Aorta (tissue), 5 donors: ENCODE measurements around the gene KIF1B. TPM values are rescaled to one million over a fixed set of nuclear protein-coding genes. Genes with fewer than 3 reads are reported as not detected.

Experiments
- ATAC-seq: fragments of 200-7000 bp; cut with Tn5 transposase; one replicate; pipeline ENCODE4 v1.9.1; 2022; ENCODE audit warnings: moderate library complexity; ENCODE audit not compliant: low FRiP score
- DNase-seq, 2 donors: peaks; one replicate each; pipeline ENCODE4 v3.0.0-alpha.2; 2020
- H3K27ac ChIP-seq, 2 donors: one replicate each; pipeline ENCODE4 v1.5.1; 2013; ENCODE audit warnings: low read length in 2 of 2, mild to moderate bottlenecking in 2 of 2, moderate library complexity in 2 of 2, control low read depth in 1 of 2, inconsistent platforms in 1 of 2, low read depth in 1 of 2
- H3K27me3 ChIP-seq, 2 donors: one replicate each; pipeline ENCODE4 v1.6.1; 2013; ENCODE audit warnings: control low read depth in 1 of 2, low read length in 1 of 2, mild to moderate bottlenecking in 1 of 2, moderate library complexity in 1 of 2; ENCODE audit not compliant: insufficient read depth in 2 of 2, control insufficient read depth in 1 of 2
- H3K36me3 ChIP-seq, 2 donors: one replicate each; pipeline ENCODE4 v1.6.1; 2013; ENCODE audit warnings: control low read depth in 1 of 2, low read length in 1 of 2, mild to moderate bottlenecking in 1 of 2; ENCODE audit not compliant: insufficient read depth in 2 of 2, control insufficient read depth in 1 of 2
- H3K4me1 ChIP-seq, 2 donors: one replicate each; pipeline ENCODE4 v1.6.1; 2013; ENCODE audit warnings: low read length in 2 of 2, control low read depth in 1 of 2, mild to moderate bottlenecking in 1 of 2, moderate library complexity in 1 of 2; ENCODE audit not compliant: insufficient read depth in 2 of 2, control insufficient read depth in 1 of 2
- H3K4me3 ChIP-seq, 2 donors: one replicate each; pipeline ENCODE4 v1.5.1; 2013; ENCODE audit warnings: low read length in 2 of 2, control low read depth in 1 of 2, mild to moderate bottlenecking in 1 of 2
- H3K9me3 ChIP-seq: one replicate; pipeline ENCODE4 v1.6.1; 2013; ENCODE audit warnings: mild to moderate bottlenecking, low read length; ENCODE audit not compliant: control insufficient read depth
- WGBS, 2 donors: extraction: QIAGEN DNeasy Blood & Tissue Kit; methylation state at CpG; one replicate each; pipeline ENCODE4 v1.1.7; 2013; 5-methylcytosine and 5-hydroxymethylcytosine counted together
- intact Hi-C, 2 donors: fragments of 100-400 bp; cut with DNase I; formaldehyde crosslinking; loops; one replicate each; pipeline versions ENCODE4 v1.14.2 to v1.15.0; 2022
- long read RNA-seq, 2 donors: library from polyadenylated mRNA; unstranded; transcript quantifications; one replicate each; pipeline ENCODE4 v2.0.0, GENCODE V29; 2020 to 2021
- polyA plus RNA-seq, 2 donors: library from polyadenylated mRNA; stranded (reverse); fragments of 200-250 nt; gene quantifications; one replicate each; pipeline ENCODE4 v1.2.3, GENCODE V29; 2013
- total RNA-seq, 2 donors: library from RNA; stranded (reverse); fragmentation: NEBNext Ultra II Directional; extraction: Animal tissue kit (Norgen Biotek cat#: 25700); gene quantifications; one replicate each; pipeline ENCODE4 v1.2.1, GENCODE V29; 2021
- donor health status: healthy with polysubstance abuse.
- donor health status: Bipolar disorder and iron deficiency.
- donor health status: DM: no; HTN: no; CAD: no.
- donor health status: DM: no; HTN: no; CAD: no.
- donor health status: DM: yes; HTN: yes; CAD: no.

KIF1B gene, protein sequence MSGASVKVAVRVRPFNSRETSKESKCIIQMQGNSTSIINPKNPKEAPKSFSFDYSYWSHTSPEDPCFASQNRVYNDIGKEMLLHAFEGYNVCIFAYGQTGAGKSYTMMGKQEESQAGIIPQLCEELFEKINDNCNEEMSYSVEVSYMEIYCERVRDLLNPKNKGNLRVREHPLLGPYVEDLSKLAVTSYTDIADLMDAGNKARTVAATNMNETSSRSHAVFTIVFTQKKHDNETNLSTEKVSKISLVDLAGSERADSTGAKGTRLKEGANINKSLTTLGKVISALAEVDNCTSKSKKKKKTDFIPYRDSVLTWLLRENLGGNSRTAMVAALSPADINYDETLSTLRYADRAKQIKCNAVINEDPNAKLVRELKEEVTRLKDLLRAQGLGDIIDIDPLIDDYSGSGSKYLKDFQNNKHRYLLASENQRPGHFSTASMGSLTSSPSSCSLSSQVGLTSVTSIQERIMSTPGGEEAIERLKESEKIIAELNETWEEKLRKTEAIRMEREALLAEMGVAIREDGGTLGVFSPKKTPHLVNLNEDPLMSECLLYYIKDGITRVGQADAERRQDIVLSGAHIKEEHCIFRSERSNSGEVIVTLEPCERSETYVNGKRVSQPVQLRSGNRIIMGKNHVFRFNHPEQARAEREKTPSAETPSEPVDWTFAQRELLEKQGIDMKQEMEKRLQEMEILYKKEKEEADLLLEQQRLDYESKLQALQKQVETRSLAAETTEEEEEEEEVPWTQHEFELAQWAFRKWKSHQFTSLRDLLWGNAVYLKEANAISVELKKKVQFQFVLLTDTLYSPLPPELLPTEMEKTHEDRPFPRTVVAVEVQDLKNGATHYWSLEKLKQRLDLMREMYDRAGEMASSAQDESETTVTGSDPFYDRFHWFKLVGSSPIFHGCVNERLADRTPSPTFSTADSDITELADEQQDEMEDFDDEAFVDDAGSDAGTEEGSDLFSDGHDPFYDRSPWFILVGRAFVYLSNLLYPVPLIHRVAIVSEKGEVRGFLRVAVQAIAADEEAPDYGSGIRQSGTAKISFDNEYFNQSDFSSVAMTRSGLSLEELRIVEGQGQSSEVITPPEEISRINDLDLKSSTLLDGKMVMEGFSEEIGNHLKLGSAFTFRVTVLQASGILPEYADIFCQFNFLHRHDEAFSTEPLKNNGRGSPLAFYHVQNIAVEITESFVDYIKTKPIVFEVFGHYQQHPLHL (N-terminal part only)
- total RNA-seq: 10 to 100 TPM; 60.0 to 67.6 TPM
- polyA plus RNA-seq: 10 to 100 TPM in 1 of 2 donors, 1 to 10 TPM in 1; 7.4 to 10.2 TPM
- long read RNA-seq, donor 1, full-length matches to known transcripts: 1 of 23 reads
- long read RNA-seq, donor 1, partial matches to known transcripts: 6 of 23 reads
- long read RNA-seq, donor 1, other reads (novel, unspliced or antisense): 16 of 23 reads
- long read RNA-seq, donor 2, full-length matches to known transcripts: 10 of 26 reads
- long read RNA-seq, donor 2, partial matches to known transcripts: 8 of 26 reads
- long read RNA-seq, donor 2, other reads (novel, unspliced or antisense): 8 of 26 reads

DNA sequence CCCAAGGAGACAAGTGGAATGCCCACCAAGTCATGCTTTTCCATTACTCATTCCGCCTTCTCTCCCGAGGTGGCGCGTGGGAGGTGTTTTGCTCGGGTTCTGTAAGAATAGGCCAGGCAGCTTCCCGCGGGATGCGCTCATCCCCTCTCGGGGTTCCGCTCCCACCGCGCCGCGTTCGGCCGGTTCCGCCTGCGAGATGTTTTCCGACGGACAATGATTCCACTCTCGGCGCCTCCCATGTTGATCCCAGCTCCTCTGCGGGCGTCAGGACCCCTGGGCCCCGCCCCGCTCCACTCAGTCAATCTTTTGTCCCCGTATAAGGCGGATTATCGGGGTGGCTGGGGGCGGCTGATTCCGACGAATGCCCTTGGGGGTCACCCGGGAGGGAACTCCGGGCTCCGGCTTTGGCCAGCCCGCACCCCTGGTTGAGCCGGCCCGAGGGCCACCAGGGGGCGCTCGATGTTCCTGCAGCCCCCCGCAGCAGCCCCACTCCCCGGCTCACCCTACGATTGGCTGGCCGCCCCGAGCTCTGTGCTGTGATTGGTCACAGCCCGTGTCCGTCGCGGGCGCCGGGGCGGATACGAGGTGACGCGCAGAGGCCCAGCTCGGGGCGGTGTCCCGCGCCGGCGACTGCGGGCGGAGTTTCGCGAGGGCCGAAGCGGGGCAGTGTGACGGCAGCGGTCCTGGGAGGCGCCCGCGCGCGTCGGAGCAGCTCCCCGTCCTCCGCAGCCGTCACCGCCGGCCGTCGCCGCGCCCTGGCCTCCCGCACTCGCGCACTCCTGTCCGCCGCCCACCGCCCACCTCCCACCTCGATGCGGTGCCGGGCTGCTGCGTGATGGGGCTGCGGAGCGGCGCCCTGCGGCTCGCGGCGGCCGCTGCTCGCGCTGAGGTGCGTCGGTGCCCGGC, at the start of gene KIF1B:
TSS of gene KIF1B (plus strand) at position 666 of the 906 bp plus-strand sequence. CDS start 21,759 bp downstream, outside the sequence.
- 0% methylated on average over 91 to 107 of the region's 107 CpGs for WGBS, 2 donors
- intact Hi-C loops: loop anchor here (1.0 to 10.0 kb wide), 3 partner anchors 75 to 127 kb away; no protein-coding TSS in a partner anchor

DNA sequence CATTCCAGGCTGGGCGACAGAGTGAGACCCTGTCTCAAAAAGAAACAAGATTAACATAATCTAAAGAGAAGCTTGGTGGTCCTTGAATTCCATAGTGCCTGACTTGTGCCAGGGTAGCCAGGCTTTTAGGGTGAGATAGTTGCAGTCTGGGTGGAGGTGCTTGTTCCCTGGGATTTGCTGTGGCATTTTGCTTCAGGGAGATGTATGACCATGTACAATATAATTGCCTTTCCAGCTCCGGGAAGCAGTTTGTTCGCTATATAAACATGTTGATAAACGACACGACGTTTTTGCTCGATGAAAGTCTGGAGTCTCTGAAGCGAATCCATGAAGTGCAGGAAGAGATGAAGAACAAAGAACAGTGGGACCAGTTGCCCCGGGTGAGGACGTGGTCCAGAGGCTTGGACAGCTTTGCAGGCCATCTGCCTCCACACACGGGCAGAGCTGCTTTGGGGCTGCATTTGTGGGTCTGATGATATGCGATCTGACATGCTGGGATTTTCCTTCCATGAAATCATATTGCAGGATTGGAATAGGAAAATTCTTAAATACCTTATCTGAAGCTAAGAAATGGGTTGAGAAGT, 49.4 kb upstream of the KIF1B start:
- peak; percentile 44 for ATAC-seq
- no peaks in the 10 kb centered on the region for H3K4me1 ChIP-seq
- 10 to 12% methylated on average over 12 of the region's 12 CpGs for WGBS, 2 donors

More for the DNA sequence above, at the start of gene KIF1B:
- Histone ChIP-seq H3K36me3 (no peaks in the 10 kb centered on the region), H3K27me3 (no peaks in the 10 kb centered on the region), H3K27ac (peak within 1 kb of the TSS; percentile 99 to 100), H3K9me3 (no peaks in the 10 kb centered on the region), H3K4me1 (no peaks in the 10 kb centered on the region), H3K4me3 (peak within 1 kb of the TSS; percentile 84 to 97)
- DNase-seq (peak; percentile 99), ATAC-seq (peak; percentile 99)

DNA sequence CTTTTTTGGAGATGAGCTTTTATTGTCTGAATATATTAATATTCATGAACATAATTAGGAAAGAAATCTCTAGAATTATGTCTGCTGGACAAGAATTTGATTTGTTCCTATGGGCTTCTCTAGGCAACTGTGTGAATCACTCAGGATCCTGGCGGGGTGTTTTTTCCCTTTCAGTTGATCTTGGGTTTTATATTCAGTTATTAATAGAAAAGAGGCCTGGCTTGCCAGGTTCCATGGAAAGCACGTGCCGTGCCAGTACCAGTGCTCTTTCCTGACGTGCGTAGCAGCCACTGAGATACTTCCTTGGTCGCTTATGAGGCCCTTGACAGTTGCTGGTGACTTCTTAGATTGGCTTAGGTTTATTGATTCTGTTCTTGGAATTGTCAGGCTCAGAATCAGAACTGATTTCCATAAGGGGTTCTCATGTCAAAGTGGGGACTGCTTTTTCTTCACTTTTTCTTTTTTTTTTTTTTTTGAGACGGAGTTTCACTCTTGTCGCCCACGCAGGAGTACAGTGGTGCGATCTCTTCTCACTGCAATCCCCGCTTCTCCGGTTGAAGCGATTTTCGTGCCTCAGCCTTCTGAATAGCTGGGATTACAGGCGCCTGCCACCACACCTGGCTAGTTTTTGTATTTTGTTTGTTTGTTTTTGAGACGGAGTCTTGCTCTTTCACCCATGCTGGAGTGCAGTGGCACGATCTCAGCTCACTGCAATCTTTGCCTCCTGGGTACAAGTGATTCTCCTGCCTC, 48.7 kb upstream of the KIF1B start:
- ATAC-seq: peak; percentile 83
- 53 to 56% methylated on average over 17 of the region's 17 CpGs for WGBS, 2 donors

More for the DNA sequence above, 49.4 kb upstream of the KIF1B start:
- peaks cover 0 to 2% of the 10 kb centered on the region in 2 donors for H3K36me3 ChIP-seq
- peak overlapping the region; percentile 83 to 85 for H3K27ac ChIP-seq
- no peaks in the 10 kb centered on the region for H3K9me3 ChIP-seq
- no peaks in the 10 kb centered on the region for H3K27me3 ChIP-seq
- intact Hi-C loops: no loop called here
- H3K4me3 ChIP-seq: no peak overlapping the region
- no peak for DNase-seq

DNA sequence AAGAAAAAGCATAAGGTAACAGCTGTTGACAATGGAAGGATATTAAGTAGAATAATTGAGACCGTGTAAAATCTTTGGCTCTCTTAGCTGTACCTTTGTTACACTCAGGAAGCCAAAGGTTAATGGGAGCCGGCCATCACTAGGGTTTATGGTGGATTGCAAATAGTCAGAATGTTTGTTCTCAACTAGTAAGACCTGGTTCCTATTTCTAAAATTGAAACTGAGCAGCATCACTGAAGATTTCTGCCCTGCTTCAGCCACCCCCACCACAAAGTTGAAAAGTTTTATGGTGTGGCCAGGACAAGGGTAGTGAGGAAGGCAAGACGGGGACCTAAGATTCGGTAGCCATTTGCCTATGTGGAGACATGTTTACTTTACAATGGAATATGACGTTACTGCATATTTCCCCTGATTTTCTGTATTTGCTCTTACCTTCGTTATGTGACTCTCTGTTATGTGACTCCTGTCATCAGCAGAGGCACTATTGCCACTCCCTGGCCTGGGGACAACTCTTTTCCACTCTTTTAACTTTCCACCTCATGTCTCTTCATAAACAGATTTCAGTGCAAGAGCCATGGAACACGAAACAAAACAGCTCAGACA, 41.4 kb upstream of the KIF1B start:
- Histone ChIP-seq H3K27ac (no peak overlapping the region), H3K4me3 (no peak overlapping the region), H3K36me3 (peaks cover 6 to 11% of the 10 kb centered on the region in 2 donors), H3K4me1 (no peaks in the 10 kb centered on the region), H3K27me3 (no peaks in the 10 kb centered on the region), H3K9me3 (no peaks in the 10 kb centered on the region)
- 90 to 93% methylated on average over 7 of the region's 7 CpGs for WGBS, 2 donors
- ATAC-seq (no peak), DNase-seq (no peak)
- intact Hi-C loops: no loop called here

More for the DNA sequence above, 48.7 kb upstream of the KIF1B start:
- intact Hi-C loops: no loop called here
- H3K4me3 ChIP-seq: no peak overlapping the region
- H3K36me3 ChIP-seq: peaks cover 0 to 4% of the 10 kb centered on the region in 2 donors
- peak overlapping the region in 1 of 2 donors; percentile 85 for H3K27ac ChIP-seq
- H3K9me3 ChIP-seq: no peaks in the 10 kb centered on the region
- no peaks in the 10 kb centered on the region for H3K4me1 ChIP-seq
- peak; percentile 67 to 84 for DNase-seq
- H3K27me3 ChIP-seq: no peaks in the 10 kb centered on the region

DNA sequence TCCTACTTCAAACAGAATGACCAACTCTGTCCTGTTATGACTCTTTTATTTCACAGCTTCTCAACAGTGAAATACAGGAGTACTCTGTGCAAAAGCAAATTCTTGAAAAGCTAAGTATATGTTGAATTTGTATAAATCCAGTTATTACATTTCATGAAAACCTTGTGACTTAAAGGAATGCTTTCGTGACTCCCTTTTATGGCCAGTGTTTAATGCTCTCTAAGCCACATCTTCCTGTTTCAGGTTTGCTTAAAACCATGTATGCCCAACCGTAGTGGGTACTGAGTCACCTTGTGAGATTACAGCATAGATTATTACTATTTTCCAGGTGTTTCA, 40.2 kb upstream of the KIF1B start:
- WGBS, 2 donors: 76 to 80% methylated on average over 2 of the region's 2 CpGs
- intact Hi-C loops: no loop called here
- no peaks in the 10 kb centered on the region for H3K4me1 ChIP-seq
- no peak overlapping the region for H3K27ac ChIP-seq
- H3K4me3 ChIP-seq: no peak overlapping the region
- H3K27me3 ChIP-seq: no peaks in the 10 kb centered on the region
- no peaks in the 10 kb centered on the region for H3K9me3 ChIP-seq
- H3K36me3 ChIP-seq: peaks cover 6 to 11% of the 10 kb centered on the region in 2 donors
- ATAC-seq (no peak), DNase-seq (no peak)

DNA sequence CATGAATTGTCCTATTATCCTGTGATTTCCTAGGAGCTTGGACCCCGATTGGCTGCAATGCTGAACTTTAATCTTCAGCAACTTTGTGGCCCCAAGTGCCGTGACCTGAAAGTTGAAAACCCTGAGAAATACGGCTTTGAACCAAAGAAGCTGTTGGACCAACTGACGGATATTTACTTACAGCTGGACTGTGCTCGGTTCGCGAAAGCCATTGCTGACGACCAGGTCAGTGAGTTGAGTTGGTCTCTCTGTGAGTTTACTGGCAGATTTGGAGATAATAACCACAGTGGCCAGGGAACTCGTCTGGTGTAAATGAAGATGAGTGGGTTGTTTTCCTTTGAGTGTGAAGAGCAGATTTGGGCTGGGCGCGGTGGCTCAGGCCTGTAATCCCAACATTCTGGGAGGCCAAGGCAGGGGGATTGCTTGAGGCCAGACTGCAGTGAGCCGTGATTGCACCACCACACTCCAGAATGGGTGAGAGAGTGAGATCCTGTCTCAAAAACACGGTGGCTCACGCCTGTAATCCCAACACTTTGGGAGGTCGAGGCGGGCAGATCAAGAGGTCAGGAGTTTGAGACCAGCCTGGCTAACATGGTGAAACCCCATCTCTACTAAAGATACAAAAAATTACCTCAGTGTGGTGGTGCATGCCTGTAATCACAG, 39.1 kb upstream of the KIF1B start:
- no peak for ATAC-seq
- WGBS, 2 donors: 94 to 95% methylated on average over 16 of the region's 16 CpGs
- intact Hi-C loops: no loop called here

More for the DNA sequence above, 39.1 kb upstream of the KIF1B start:
- H3K27me3 ChIP-seq: no peaks in the 10 kb centered on the region
- no peak overlapping the region for H3K4me3 ChIP-seq
- H3K36me3 ChIP-seq: peaks cover 4 to 11% of the 10 kb centered on the region in 2 donors
- H3K27ac ChIP-seq: no peak overlapping the region
- no peaks in the 10 kb centered on the region for H3K4me1 ChIP-seq
- no peak for DNase-seq
- H3K9me3 ChIP-seq: no peaks in the 10 kb centered on the region
